ENCODE data around the gene TIMP1. TPM values are rescaled to one million over a fixed set of nuclear protein-coding genes. Genes with fewer than 3 reads are reported as not detected.

TIMP1 gene
- total and polyA plus RNA-seq, 2 donors (not counting 1 experiment from before 2014, with no cell fraction given) = 8.8 to 12.8 TPM

DNA sequence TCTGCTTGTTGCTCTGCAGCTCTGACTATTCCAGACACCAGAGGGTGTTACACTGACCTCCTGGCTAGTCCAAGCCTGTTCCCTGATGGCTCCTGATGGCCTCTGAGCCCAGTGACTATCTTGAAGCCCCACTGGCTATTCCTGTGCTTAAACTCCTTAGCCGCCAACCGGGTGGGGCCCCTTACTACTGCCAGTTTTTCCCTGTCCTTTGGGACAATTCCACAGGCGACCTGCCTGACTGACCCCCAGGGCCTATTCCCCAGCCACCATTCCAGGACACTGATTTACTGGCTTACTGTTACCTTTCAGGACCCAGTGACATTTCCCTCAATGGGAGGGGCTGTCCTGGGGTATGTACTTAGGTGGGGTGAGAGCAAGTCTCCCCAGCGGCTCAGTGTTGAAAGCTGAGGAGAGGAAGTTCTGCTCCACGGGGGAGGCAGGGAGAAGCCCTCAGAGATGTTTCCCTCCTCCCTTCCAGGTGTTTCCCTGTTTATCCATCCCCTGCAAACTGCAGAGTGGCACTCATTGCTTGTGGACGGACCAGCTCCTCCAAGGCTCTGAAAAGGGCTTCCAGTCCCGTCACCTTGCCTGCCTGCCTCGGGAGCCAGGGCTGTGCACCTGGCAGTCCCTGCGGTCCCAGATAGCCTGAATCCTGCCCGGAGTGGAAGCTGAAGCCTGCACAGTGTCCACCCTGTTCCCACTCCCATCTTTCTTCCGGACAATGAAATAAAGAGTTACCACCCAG lies 4.0 kb downstream of the TIMP1 start:
- intact Hi-C loops (cut with micrococcal nuclease) = no loop called here
- TF ChIP-seq, protein P1, sequence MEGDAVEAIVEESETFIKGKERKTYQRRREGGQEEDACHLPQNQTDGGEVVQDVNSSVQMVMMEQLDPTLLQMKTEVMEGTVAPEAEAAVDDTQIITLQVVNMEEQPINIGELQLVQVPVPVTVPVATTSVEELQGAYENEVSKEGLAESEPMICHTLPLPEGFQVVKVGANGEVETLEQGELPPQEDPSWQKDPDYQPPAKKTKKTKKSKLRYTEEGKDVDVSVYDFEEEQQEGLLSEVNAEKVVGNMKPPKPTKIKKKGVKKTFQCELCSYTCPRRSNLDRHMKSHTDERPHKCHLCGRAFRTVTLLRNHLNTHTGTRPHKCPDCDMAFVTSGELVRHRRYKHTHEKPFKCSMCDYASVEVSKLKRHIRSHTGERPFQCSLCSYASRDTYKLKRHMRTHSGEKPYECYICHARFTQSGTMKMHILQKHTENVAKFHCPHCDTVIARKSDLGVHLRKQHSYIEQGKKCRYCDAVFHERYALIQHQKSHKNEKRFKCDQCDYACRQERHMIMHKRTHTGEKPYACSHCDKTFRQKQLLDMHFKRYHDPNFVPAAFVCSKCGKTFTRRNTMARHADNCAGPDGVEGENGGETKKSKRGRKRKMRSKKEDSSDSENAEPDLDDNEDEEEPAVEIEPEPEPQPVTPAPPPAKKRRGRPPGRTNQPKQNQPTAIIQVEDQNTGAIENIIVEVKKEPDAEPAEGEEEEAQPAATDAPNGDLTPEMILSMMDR (IDR thresholded peaks at IDR 0.05) = no peak
- TF ChIP-seq EZH2 (IDR thresholded peaks at IDR 0.05; ENCODE audit: borderline replicate concordance, insufficient read depth, low read depth, low read length, poor library complexity, severe bottlenecking) = no peak
- Mint-ChIP-seq H3K9me3 (ENCODE audit: insufficient read depth) (no peaks in the 10 kb centered on the region), H3K27me3 (no peaks in the 10 kb centered on the region), H3K4me1 (peaks cover 8% of the 10 kb centered on the region), H3K4me3 (no peak overlapping the region), H3K27ac (no peak overlapping the region)
- Histone ChIP-seq H3K27me3 (replicated peaks in 1 of 4; ENCODE audit: control extremely low read depth in 1 of 4, control insufficient read depth in 3 of 4, insufficient read depth in 4 of 4, low read length in 3 of 4) (no peaks in the 10 kb centered on the region), H3K27ac (ENCODE audit: low read length in 2 of 2) (no peak overlapping the region), H3K79me2 (ENCODE audit: control insufficient read depth, insufficient read depth, low read length) (no peaks in the 10 kb centered on the region), H3K4me3 (ENCODE audit: control extremely low read depth in 1 of 5, extremely low read depth in 1 of 5, insufficient read depth in 1 of 5, low read depth in 2 of 5, low read length in 4 of 5) (no peak overlapping the region), H3K9ac (ENCODE audit: low read length) (no peak overlapping the region), H3K4me1 (ENCODE audit: control insufficient read depth in 2 of 2, insufficient read depth in 2 of 2, low read length in 2 of 2) (peaks cover 5 to 13% of the 10 kb centered on the region in 2 donors), H4K20me1 (ENCODE audit: control insufficient read depth, insufficient read depth, low read length, poor library complexity, severe bottlenecking) (no peaks in the 10 kb centered on the region), H2AFZ (ENCODE audit: insufficient read depth, low read depth, low read length, poor library complexity, severe bottlenecking) (no peak overlapping the region), H3K36me3 (replicated peaks in 1 of 2; ENCODE audit: control extremely low read depth in 1 of 2, control insufficient read depth in 1 of 2, extremely low read depth in 1 of 2, insufficient read depth in 2 of 2, low read length in 1 of 2) (no peaks in the 10 kb centered on the region), H3K9me3 (ENCODE audit: control extremely low read depth in 1 of 3, control insufficient read depth in 2 of 3, insufficient read depth in 1 of 3, low read length in 2 of 3) (no peaks in the 10 kb centered on the region), H3K4me2 (replicated peaks; ENCODE audit: low read depth, low read length, poor library complexity, severe bottlenecking) (no peak overlapping the region)
- no peak for DNase-seq
- no peak for ATAC-seq (ENCODE audit: low read depth)
- ChIA-PET POLR2A (no interaction called here), CTCF (no interaction called here)
- 95% methylated on average over 5 of the region's 11 CpGs for WGBS (ENCODE audit: insufficient coverage)

DNA sequence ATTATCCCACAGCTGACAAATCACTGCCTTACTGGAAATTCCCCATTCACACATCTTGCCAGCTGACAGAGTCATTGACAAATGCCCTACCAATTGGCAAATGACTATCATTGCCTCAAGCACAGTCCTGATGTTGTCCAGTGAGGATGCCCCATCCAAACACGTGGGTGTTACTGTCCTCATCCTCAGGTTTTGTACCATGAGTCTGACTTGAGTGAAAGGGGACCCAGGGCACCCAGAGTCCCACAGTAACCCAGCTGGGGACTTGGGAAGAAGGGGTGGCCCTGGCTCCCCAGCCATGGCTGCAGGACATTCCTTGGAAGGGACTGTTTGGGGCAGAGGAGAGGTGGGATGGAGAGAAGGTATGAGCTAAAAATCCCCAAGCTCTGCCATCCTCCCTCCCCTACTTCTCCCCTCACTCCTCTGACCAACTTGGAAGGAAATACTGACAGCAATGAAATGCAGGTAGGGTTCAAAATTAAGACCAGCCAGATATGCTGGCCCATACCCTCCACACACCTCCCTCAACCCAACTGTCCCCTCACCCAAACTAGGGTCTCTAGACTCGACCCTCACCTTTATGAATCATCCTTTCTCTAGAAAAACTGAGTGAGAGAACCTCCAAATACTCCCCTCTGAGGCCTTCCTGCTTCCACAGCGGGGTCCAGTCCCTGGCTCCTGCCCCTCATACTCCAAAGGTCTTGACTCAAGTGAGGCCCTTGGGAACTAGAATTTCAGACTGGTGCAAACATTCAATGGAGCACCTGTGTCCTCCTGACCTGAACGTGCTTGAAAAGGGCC lies 5.1 kb downstream of the TIMP1 start:
- Mint-ChIP-seq H3K4me3 (no peak overlapping the region), H3K27ac (no peak overlapping the region), H3K27me3 (no peaks in the 10 kb centered on the region), H3K9me3 (ENCODE audit: insufficient read depth) (no peaks in the 10 kb centered on the region), H3K4me1 (peaks cover 3% of the 10 kb centered on the region)
- DNase-seq (no peak), ATAC-seq (ENCODE audit: low read depth) (no peak)
- CTCF ChIA-PET = no interaction called here
- Histone ChIP-seq H3K27me3 (replicated peaks in 1 of 4; ENCODE audit: control extremely low read depth in 1 of 4, control insufficient read depth in 3 of 4, insufficient read depth in 4 of 4, low read length in 3 of 4) (no peaks in the 10 kb centered on the region), H3K36me3 (replicated peaks in 1 of 2; ENCODE audit: control extremely low read depth in 1 of 2, control insufficient read depth in 1 of 2, extremely low read depth in 1 of 2, insufficient read depth in 2 of 2, low read length in 1 of 2) (no peaks in the 10 kb centered on the region), H3K4me2 (replicated peaks; ENCODE audit: low read depth, low read length, poor library complexity, severe bottlenecking) (no peak overlapping the region), H3K4me3 (ENCODE audit: control extremely low read depth in 1 of 5, extremely low read depth in 1 of 5, insufficient read depth in 1 of 5, low read depth in 2 of 5, low read length in 4 of 5) (no peak overlapping the region), H3K4me1 (ENCODE audit: control insufficient read depth in 2 of 2, insufficient read depth in 2 of 2, low read length in 2 of 2) (peaks cover 0 to 3% of the 10 kb centered on the region in 2 donors), H2AFZ (ENCODE audit: insufficient read depth, low read depth, low read length, poor library complexity, severe bottlenecking) (no peak overlapping the region), H3K27ac (ENCODE audit: low read length in 2 of 2) (no peak overlapping the region), H3K9ac (ENCODE audit: low read length) (no peak overlapping the region), H3K9me3 (ENCODE audit: control extremely low read depth in 1 of 3, control insufficient read depth in 2 of 3, insufficient read depth in 1 of 3, low read length in 2 of 3) (no peaks in the 10 kb centered on the region), H3K79me2 (ENCODE audit: control insufficient read depth, insufficient read depth, low read length) (no peaks in the 10 kb centered on the region), H4K20me1 (ENCODE audit: control insufficient read depth, insufficient read depth, low read length, poor library complexity, severe bottlenecking) (no peaks in the 10 kb centered on the region)
- 100% methylated on average over 1 of the region's 4 CpGs for WGBS (ENCODE audit: insufficient coverage)
- intact Hi-C loops (cut with micrococcal nuclease) = no loop called here
- TF ChIP-seq, protein P1 (IDR thresholded peaks at IDR 0.05) = no peak
- no peak for TF ChIP-seq EZH2 (IDR thresholded peaks at IDR 0.05; ENCODE audit: borderline replicate concordance, insufficient read depth, low read depth, low read length, poor library complexity, severe bottlenecking)
- POLR2A ChIA-PET = no interaction called here
